Mesendoderm (in vitro differentiated cells): ENCODE results near the gene PLCL1. TPM values are rescaled to one million over a fixed set of nuclear protein-coding genes. Genes with fewer than 3 reads are reported as not detected.

ENCODE experiments used
- DNase-seq: peaks from one replicate; pipeline ENCODE4 v3.0.0; 2013
- H2AK5ac ChIP-seq: 2 replicates; pipeline ENCODE4 v1.6.1; 2013; ENCODE audit warnings: low read length, inconsistent platforms
- H2BK120ac ChIP-seq: 2 replicates; pipeline ENCODE4 v1.6.1; 2013; ENCODE audit warnings: low read depth, mild to moderate bottlenecking, low read length, moderate library complexity, mixed read lengths
- H2BK15ac ChIP-seq: replicated peaks from 2 replicates; pipeline ENCODE4 v1.6.1; 2013; ENCODE audit warnings: low read depth, mild to moderate bottlenecking, moderate library complexity
- H2BK5ac ChIP-seq: 2 replicates; pipeline ENCODE4 v1.6.1; 2013; ENCODE audit warnings: low read length, inconsistent platforms
- H3K18ac ChIP-seq: 2 replicates; pipeline ENCODE4 v1.6.1; 2013; ENCODE audit warnings: mild to moderate bottlenecking, low read length, mixed read lengths
- H3K23ac ChIP-seq: one replicate; pipeline ENCODE4 v1.6.1; 2013; ENCODE audit warnings: low read length
- H3K27ac ChIP-seq: 2 replicates; pipeline ENCODE4 v1.5.1; 2013; ENCODE audit warnings: low read depth, mild to moderate bottlenecking, inconsistent platforms, low read length, moderate library complexity
- H3K27me3 ChIP-seq: 2 replicates; pipeline ENCODE4 v1.6.1; 2013; ENCODE audit warnings: low read length, control low read depth, mild to moderate bottlenecking, inconsistent platforms; ENCODE audit not compliant: insufficient read depth, poor library complexity
- H3K36me3 ChIP-seq: 2 replicates; pipeline ENCODE4 v1.6.1; 2013; ENCODE audit warnings: low read length, inconsistent platforms; ENCODE audit not compliant: control insufficient read depth, insufficient read depth
- H3K4ac ChIP-seq: one replicate; pipeline ENCODE4 v1.6.1; 2013; ENCODE audit warnings: low read depth, mild to moderate bottlenecking, low read length, moderate library complexity
- H3K4me1 ChIP-seq: 2 replicates; pipeline ENCODE4 v1.6.1; 2013; ENCODE audit warnings: low read depth, low read length, inconsistent platforms; ENCODE audit not compliant: control insufficient read depth
- H3K4me2 ChIP-seq: 2 replicates; pipeline ENCODE4 v1.6.1; 2013; ENCODE audit warnings: low read length
- H3K4me3 ChIP-seq: 2 replicates; pipeline ENCODE4 v1.5.1; 2013; ENCODE audit warnings: mild to moderate bottlenecking, low read length
- H3K56ac ChIP-seq: one replicate; pipeline ENCODE4 v1.6.1; 2013; ENCODE audit warnings: low read length
- H3K79me1 ChIP-seq: 2 replicates; pipeline ENCODE4 v1.6.1; 2013; ENCODE audit warnings: low read length, inconsistent platforms
- H3K79me2 ChIP-seq: 2 replicates; pipeline ENCODE4 v1.6.1; 2013; ENCODE audit warnings: mild to moderate bottlenecking, low read length; ENCODE audit not compliant: control insufficient read depth, insufficient read depth
- H3K9ac ChIP-seq: 2 replicates; pipeline ENCODE4 v1.6.1; 2013; ENCODE audit warnings: low read length, inconsistent platforms
- H4K5ac ChIP-seq: one replicate; pipeline ENCODE4 v1.6.1; 2013; ENCODE audit warnings: low read length
- H4K8ac ChIP-seq: one replicate; pipeline ENCODE4 v1.6.1; 2013; ENCODE audit warnings: low read depth, mild to moderate bottlenecking, control low read depth, low read length, moderate library complexity
- WGBS: extraction: QIAGEN DNeasy Blood & Tissue Kit; methylation state at CpG from one replicate; pipeline ENCODE4 v1.1.7; 2013; ENCODE audit warnings: low lambda C conversion rate, missing lambda C conversion rate; ENCODE audit not compliant: insufficient coverage; ENCODE audit errors: extremely low coverage; 5-methylcytosine and 5-hydroxymethylcytosine counted together
- polyA plus RNA-seq, 2 experiments: library from polyadenylated mRNA; stranded (reverse); fragments of 200-250 nt; gene quantifications; one replicate each; pipeline ENCODE4 v1.2.3, GENCODE V29; 2013

PLCL1 gene
- polyA plus RNA-seq (2013, experiment 1 of 2), result 0.03 TPM
- 0.03 TPM for polyA plus RNA-seq (2013, experiment 2 of 2)

GRCh38 chr2:197804049-197804757, at the start of gene PLCL1:
PLCL1 (plus strand) TSS chr2:197804593.
- Histone ChIP-seq H4K8ac (no peak within 1 kb of the TSS), H3K56ac (no peak within 1 kb of the TSS), H3K27ac (no peak within 1 kb of the TSS), H3K23ac (no peak within 1 kb of the TSS), H3K27me3 (peaks cover 6% of the 10 kb centered on the region), H3K4me1 (peaks cover 3% of the 10 kb centered on the region), H3K36me3 (no peaks in the 10 kb centered on the region), H3K4me3 (no peak within 1 kb of the TSS), H3K79me1 (no peaks in the 10 kb centered on the region), H4K5ac (no peak within 1 kb of the TSS), H2BK5ac (no peak within 1 kb of the TSS), H3K4ac (no peak within 1 kb of the TSS), H3K9ac (peak within 1 kb of the TSS; percentile 16), H2AK5ac (no peak within 1 kb of the TSS), H3K18ac (no peak within 1 kb of the TSS), H2BK15ac (no peak within 1 kb of the TSS), H3K79me2 (no peaks in the 10 kb centered on the region), H3K4me2 (peak within 1 kb of the TSS; percentile 62), H2BK120ac (no peak within 1 kb of the TSS)
- no CpG with 5 or more reads among the region's 50 CpGs for WGBS
- DNase-seq, result peak; percentile 96

GRCh38 chr2:197759013-197759412, 45.4 kb upstream of the PLCL1 start:
- Histone ChIP-seq H4K8ac (no peak overlapping the region), H2AK5ac (no peak overlapping the region), H2BK120ac (no peak overlapping the region), H3K56ac (no peak overlapping the region), H3K27me3 (no peaks in the 10 kb centered on the region), H3K27ac (no peak overlapping the region), H2BK15ac (no peak overlapping the region), H3K79me2 (no peaks in the 10 kb centered on the region), H3K4me2 (no peak overlapping the region), H2BK5ac (no peak overlapping the region), H3K18ac (no peak overlapping the region), H3K4me1 (no peaks in the 10 kb centered on the region), H4K5ac (no peak overlapping the region), H3K36me3 (no peaks in the 10 kb centered on the region), H3K79me1 (no peaks in the 10 kb centered on the region), H3K9ac (no peak overlapping the region), H3K4ac (no peak overlapping the region), H3K4me3 (no peak overlapping the region), H3K23ac (no peak overlapping the region)
- no peak for DNase-seq
- no CpG with 5 or more reads among the region's 4 CpGs for WGBS

GRCh38 chr2:197759625-197760292, 44.6 kb upstream of the PLCL1 start:
- Histone ChIP-seq H2BK15ac (no peak overlapping the region), H3K4me3 (no peak overlapping the region), H2BK120ac (no peak overlapping the region), H3K27me3 (no peaks in the 10 kb centered on the region), H3K56ac (no peak overlapping the region), H3K9ac (no peak overlapping the region), H3K4ac (no peak overlapping the region), H4K8ac (no peak overlapping the region), H3K79me2 (no peaks in the 10 kb centered on the region), H3K23ac (no peak overlapping the region), H3K27ac (no peak overlapping the region), H3K4me2 (no peak overlapping the region), H3K18ac (no peak overlapping the region), H2AK5ac (no peak overlapping the region), H3K36me3 (no peaks in the 10 kb centered on the region), H3K79me1 (no peaks in the 10 kb centered on the region), H4K5ac (no peak overlapping the region), H2BK5ac (no peak overlapping the region), H3K4me1 (no peaks in the 10 kb centered on the region)
- no CpG with 5 or more reads among the region's 11 CpGs for WGBS
- no peak for DNase-seq

GRCh38 chr2:197760293-197760657, 44.1 kb upstream of the PLCL1 start:
- no peak overlapping the region for H3K23ac ChIP-seq
- no peaks in the 10 kb centered on the region for H3K79me1 ChIP-seq
- H4K5ac ChIP-seq, result no peak overlapping the region
- H3K56ac ChIP-seq, result no peak overlapping the region
- no peak overlapping the region for H3K27ac ChIP-seq
- no peaks in the 10 kb centered on the region for H3K4me1 ChIP-seq
- peak; percentile 13 for DNase-seq
- no peaks in the 10 kb centered on the region for H3K36me3 ChIP-seq
- no peaks in the 10 kb centered on the region for H3K79me2 ChIP-seq
- H3K27me3 ChIP-seq, result no peaks in the 10 kb centered on the region
- no peak overlapping the region for H2BK5ac ChIP-seq
- no CpG with 5 or more reads among the region's 3 CpGs for WGBS
- H3K18ac ChIP-seq, result no peak overlapping the region
- no peak overlapping the region for H3K9ac ChIP-seq
- H3K4ac ChIP-seq, result no peak overlapping the region
- no peak overlapping the region for H2BK15ac ChIP-seq
- H2AK5ac ChIP-seq, result no peak overlapping the region
- H2BK120ac ChIP-seq, result no peak overlapping the region
- no peak overlapping the region for H3K4me3 ChIP-seq
- no peak overlapping the region for H3K4me2 ChIP-seq
- H4K8ac ChIP-seq, result no peak overlapping the region

GRCh38 chr2:197777823-197778407, 26.5 kb upstream of the PLCL1 start:
- no peak overlapping the region for H3K4me3 ChIP-seq
- no peaks in the 10 kb centered on the region for H3K27me3 ChIP-seq
- no peak overlapping the region for H2BK120ac ChIP-seq
- H3K4me1 ChIP-seq, result no peaks in the 10 kb centered on the region
- no peak overlapping the region for H3K4me2 ChIP-seq
- no peak overlapping the region for H3K23ac ChIP-seq
- no peak overlapping the region for H2AK5ac ChIP-seq
- no peaks in the 10 kb centered on the region for H3K79me2 ChIP-seq
- H2BK5ac ChIP-seq, result no peak overlapping the region
- WGBS, result no CpG with 5 or more reads among the region's 4 CpGs
- no peak overlapping the region for H4K5ac ChIP-seq
- no peaks in the 10 kb centered on the region for H3K79me1 ChIP-seq
- H3K56ac ChIP-seq, result no peak overlapping the region
- H3K27ac ChIP-seq, result no peak overlapping the region
- no peak overlapping the region for H3K4ac ChIP-seq
- no peaks in the 10 kb centered on the region for H3K36me3 ChIP-seq
- DNase-seq, result peak; percentile 26
- H2BK15ac ChIP-seq, result no peak overlapping the region
- no peak overlapping the region for H3K9ac ChIP-seq
- H3K18ac ChIP-seq, result no peak overlapping the region
- no peak overlapping the region for H4K8ac ChIP-seq
